ENCODE data around the gene UNC13C. TPM values are rescaled to one million over a fixed set of nuclear protein-coding genes. Genes with fewer than 3 reads are reported as not detected.

The UNC13C gene
- total RNA-seq, 1 donor from 2014 or later: 1.6 TPM

DNA sequence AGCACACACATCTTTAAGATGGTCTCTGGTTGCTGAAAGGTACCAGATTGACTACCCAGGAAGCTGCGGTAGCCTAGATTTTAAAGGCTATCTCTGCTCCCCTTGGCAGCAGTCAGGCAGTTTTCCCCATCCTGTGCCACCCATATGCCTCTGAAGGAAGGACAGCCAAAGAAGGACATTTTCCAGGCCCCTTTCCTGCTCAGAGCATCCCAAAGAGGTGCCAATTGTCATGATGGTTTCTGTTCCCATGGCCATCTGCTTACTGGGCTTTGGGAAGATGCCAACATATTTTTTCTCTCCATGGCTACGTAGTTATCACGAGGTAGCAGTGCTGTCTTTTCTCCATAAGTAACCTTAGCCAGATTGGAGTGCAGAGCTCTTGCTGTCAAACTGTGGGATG lies 39.7 kb downstream of the UNC13C start:
- DNase-seq (ENCODE audit: low spot score): no peak

- no peak for DNase-seq (ENCODE audit: low spot score)
Measured at GRCh38 chr15:54026258-54026657, 48.0 kb downstream of the UNC13C start.

- no peak for DNase-seq (ENCODE audit: low spot score)
Measured at GRCh38 chr15:54026891-54027290, 48.6 kb downstream of the UNC13C start.

- DNase-seq (ENCODE audit: low spot score): no peak
Measured at GRCh38 chr15:54029081-54029480, 50.8 kb downstream of the UNC13C start.

DNA sequence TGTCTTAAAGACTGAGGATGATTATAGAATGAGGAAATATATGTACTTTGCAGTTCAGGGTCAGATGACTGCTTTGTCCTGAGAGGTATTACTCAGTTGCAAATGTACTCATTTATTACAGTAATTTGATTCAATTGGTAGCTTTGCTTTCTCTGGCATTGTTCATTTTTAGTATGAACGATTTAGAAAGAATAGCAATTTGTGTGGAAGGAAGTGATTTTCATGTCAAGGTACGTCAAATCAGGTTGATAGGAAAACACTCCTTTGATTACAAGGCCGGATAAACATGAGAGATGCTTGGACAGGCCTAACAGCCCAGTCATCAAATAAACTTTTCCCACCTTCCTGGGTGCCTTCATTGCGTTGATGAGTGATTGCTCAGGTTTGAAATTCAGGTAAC lies 53.8 kb downstream of the UNC13C start:
- no peak for DNase-seq (ENCODE audit: low spot score)

GRCh38 chr15:54033356-54033860 lies 55.2 kb downstream of the UNC13C start:
- DNase-seq (ENCODE audit: low spot score): no peak

DNA sequence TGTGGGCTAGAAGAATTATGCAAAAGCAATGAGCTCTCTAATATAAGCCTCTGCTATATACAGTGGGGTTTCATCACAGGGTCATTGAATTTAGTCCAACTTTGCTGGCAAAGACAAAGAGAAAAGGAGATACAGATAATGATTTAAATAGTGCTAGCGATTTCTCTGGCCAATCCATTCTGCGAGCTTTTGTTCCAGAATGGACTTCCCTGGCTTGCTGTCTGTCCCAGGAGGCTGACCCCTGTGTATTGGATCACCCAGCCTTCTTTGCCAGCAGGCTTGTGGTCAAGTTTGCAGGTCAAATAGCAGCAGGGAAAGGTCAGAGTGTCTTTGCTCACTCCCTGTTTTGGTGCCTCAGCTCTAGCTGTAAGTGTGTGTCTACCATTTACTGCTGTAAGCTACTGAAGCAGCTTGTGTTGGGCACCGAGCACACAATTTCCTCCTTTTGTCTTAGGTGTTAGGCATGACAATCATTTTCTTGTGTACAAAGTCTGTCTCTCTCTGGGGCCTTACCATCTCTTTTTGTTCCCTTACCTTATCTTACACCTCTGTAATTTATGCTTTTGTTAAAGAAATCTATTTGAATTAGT lies 55.7 kb downstream of the UNC13C start:
- DNase-seq (ENCODE audit: low spot score): no peak

DNA sequence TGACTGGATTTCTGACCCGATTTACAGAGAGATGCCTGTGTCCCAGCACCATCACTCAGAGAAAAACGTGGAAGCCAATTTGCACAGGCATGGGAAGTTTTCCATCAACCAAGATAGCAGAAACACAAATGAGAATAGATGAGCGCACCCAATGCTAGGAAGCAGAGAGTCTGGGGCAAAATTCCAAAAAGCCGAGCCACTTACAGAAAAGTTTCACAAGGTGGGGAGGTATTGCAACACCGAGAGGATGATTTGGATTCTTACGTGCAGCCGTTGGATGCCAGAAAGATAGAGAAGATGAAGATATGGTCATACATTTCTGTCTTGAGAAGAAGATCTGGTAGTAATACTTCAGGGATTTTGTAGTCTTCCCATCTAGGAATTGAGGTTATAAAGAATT lies 57.4 kb downstream of the UNC13C start:
- no peak for DNase-seq (ENCODE audit: low spot score)

DNA sequence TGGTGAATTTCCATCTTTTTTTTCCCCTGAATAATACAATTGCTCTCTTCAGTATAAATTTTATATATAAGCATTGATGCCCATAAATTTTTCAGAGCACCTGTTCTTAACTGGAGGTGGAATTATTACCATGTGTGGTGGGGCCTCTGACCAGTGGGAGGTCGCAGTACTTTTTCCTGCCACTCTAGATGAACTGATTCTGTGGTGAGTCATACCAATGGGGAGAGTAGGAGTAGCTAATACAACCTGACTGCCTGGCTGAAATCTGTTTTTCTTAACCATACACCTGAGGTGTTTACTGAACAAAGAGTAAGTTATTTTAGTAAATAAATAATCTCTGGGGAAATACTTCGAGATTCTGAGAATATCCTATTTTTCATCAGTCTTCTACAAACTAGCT lies 67.2 kb downstream of the UNC13C start:
- no peak for DNase-seq (ENCODE audit: low spot score)

GRCh38 chr15:54046093-54046492 lies 67.9 kb downstream of the UNC13C start:
- no peak for DNase-seq (ENCODE audit: low spot score)

DNA sequence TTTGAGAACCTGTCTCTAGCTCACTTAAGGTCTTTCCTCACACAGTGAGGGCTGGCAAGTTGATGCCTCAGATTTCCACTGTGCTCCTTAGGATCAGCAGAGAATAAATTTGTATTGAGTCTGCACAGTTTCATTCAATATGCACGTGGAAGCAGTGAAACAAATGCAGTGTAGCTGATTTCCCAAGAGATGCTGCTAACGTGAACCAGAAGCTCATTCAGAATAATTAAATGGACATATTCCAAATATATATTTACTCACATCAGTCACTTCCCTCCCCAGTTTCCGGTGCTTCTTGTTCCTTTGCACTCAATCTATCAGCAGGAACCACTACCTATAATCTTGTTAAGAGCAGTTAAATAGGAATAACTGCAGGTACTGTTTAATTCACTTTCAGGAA lies 86.1 kb downstream of the UNC13C start:
- no peak for DNase-seq (ENCODE audit: low spot score)

DNA sequence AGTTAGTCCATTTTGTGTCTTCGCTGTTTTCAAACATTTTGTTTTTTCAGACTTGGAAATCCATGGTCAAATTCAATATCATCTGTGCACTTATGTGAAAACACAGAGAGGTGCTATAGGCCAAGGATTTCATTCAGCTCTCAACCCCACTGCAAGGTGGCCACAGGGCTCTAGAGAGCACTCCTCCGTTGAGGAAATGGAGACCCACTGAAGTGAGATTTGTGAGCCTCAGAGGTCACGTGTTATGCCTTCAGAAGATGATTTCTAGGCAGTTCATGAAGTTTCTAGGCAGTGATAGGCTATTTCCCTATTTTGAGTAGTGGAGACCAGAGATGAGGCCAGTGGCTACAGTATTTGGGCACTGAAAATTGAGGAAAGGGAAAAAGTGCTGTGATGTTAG lies 88.2 kb downstream of the UNC13C start:
- no peak for DNase-seq (ENCODE audit: low spot score)

DNA sequence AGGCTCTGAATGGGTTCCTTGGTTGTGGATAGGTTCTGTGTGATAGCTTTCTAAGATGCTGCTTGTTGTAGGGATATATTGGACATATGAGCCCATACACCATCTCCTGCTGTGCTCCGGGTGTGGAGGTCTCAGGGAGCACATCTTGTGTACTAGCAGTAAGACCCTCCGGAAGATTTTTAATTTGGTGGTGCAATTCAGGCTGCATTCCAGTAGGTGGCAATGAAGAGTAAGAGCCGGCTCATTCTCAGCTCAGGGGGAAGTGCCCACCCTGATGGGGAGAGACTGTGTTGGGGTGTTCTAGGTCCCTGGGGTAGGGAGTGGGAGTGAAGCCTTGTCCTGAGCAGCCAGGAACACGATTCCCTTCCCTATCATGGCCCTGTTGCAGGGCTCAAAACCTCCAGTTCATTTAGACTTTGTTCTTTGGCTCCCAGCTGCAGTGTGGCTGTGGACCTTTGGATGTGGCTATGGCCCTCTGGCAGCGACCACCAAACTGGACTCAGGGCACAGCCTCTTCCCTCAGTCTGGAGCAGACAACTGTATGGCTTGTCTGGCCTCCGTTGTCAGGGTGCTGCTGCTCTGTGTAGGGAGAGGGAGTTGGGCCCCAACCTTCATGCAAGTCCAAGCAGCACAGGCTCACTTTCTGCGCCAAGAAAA lies 104.7 kb downstream of the UNC13C start:
- DNase-seq (ENCODE audit: low spot score): peak; percentile 13

DNA sequence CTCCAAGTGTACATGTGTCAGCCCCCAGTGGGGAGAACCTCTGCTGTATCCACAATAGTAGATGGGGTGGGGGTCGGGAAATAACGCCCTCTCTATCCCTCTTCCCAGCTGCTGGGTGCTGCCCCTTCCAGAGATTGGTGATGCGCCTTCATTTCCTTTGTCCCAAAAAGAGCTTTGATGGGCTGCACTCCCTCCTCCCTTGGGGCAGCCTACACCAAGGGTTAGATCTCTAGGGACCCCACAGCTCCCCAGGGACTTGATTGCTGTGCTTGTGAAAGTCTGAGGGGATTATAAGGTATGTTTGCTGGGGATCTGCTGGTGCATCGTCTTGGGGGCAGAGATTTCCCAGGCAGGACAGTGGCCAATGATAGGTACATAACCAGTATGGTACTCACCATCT lies 105.3 kb downstream of the UNC13C start:
- DNase-seq (ENCODE audit: low spot score): no peak

DNA sequence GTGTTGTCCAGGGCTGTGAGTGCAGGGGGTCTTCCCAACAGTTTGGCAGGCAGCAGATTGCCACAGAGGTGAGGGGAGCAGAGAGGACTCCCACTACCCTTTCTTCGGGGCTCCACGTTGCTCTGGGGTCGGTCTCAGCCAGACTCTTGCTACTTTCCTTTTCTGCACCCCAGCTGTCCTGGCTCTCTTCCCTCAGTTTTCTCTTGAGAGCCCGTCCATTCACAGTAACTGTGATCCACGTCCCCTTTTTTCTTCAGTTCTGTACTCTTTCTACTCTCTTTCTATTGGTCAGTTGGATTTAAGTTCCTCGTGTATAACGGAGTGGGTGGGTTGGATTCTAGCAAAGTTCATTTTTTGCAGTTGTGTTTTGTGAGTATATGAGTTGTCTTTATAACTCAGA lies 105.8 kb downstream of the UNC13C start:
- no peak for DNase-seq (ENCODE audit: low spot score)

DNA sequence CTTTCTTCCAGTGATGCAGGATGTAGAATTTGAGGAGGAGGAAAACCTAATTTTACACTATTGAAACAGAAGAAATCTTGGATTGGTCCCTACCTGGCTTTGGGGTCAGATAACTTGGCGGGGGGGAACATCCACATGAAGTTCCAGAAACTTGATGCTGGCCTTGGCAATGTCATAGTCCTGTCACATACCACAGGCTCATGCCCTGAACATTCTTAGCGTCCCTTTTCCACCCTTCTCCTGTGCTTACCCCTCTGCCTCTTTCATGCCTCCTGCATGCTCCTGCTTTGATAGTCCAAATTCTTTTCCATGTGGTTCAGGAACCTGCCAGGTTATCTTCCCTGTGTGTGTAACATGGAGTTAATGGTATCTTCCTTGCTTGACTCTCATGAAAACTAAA lies 110.6 kb downstream of the UNC13C start:
- DNase-seq (ENCODE audit: low spot score): no peak

- DNase-seq (ENCODE audit: low spot score): no peak
Measured at GRCh38 chr15:54089776-54090175, 111.5 kb downstream of the UNC13C start.

DNA sequence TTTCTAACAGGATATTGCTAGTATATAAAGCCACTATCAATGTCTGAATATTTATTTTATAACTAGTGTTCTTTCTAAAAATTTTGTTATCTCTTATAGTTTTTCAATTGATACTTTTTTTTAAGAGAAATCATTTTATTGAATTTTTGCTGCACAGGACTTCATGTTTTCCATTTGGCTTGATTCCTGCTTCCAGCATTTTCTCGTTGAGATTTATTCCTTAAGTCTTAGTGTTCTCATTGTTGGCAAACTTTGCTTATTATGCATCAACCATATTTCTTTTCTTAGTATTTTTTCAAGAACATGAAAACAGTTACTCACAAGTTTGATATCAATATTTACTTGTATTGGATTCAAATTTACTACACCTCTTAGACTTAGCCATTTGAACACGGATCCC lies 113.4 kb downstream of the UNC13C start:
- no peak for DNase-seq (ENCODE audit: low spot score)

GRCh38 chr15:54094661-54095060 lies 116.4 kb downstream of the UNC13C start:
- no peak for DNase-seq (ENCODE audit: low spot score)

GRCh38 chr15:54097019-54097418 lies 118.8 kb downstream of the UNC13C start:
- no peak for DNase-seq (ENCODE audit: low spot score)

GRCh38 chr15:54099010-54099409 lies 120.8 kb downstream of the UNC13C start:
- DNase-seq (ENCODE audit: low spot score): no peak

GRCh38 chr15:54101664-54102270 lies 123.5 kb downstream of the UNC13C start:
- DNase-seq (ENCODE audit: low spot score): no peak

GRCh38 chr15:54102704-54103103 lies 124.5 kb downstream of the UNC13C start:
- no peak for DNase-seq (ENCODE audit: low spot score)
